ENCODE data around the gene ETS1.

Gene ETS1

GRCh38 chr11:128499613-128500253 is 87.6 kb downstream of the ETS1 start:
- no peak for DNase-seq

GRCh38 chr11:128498721-128499245 is 88.6 kb downstream of the ETS1 start:
- no peak for DNase-seq

GRCh38 chr11:128497776-128498095 is 89.6 kb downstream of the ETS1 start:
- DNase-seq: no peak

GRCh38 chr11:128497061-128497775 is 90.1 kb downstream of the ETS1 start:
- no peak for DNase-seq

GRCh38 chr11:128496692-128497060 is 90.7 kb downstream of the ETS1 start:
- no peak for DNase-seq

GRCh38 chr11:128496249-128496648 is 91.1 kb downstream of the ETS1 start:
- no peak for DNase-seq

- DNase-seq: no peak
Observed at GRCh38 chr11:128494418-128495332, 92.7 kb downstream of the ETS1 start.

- DNase-seq: no peak
Observed at GRCh38 chr11:128493570-128493965, 93.8 kb downstream of the ETS1 start.

- no peak for DNase-seq
Observed at GRCh38 chr11:128492903-128493569, 94.3 kb downstream of the ETS1 start.

GRCh38 chr11:128492461-128492860 is 94.9 kb downstream of the ETS1 start:
- DNase-seq: no peak

- DNase-seq: no peak
Observed at GRCh38 chr11:128491195-128491936, 96.0 kb downstream of the ETS1 start.

GRCh38 chr11:128490092-128490491 is 97.3 kb downstream of the ETS1 start:
- DNase-seq: no peak

- no peak for DNase-seq
Observed at GRCh38 chr11:128488471-128488870, 98.9 kb downstream of the ETS1 start.

GRCh38 chr11:128487978-128488377 is 99.4 kb downstream of the ETS1 start:
- DNase-seq: no peak

GRCh38 chr11:128484172-128484571 is 103.2 kb downstream of the ETS1 start:
- no peak for DNase-seq

- no peak for DNase-seq
Observed at GRCh38 chr11:128483211-128483788, 104.1 kb downstream of the ETS1 start.

- DNase-seq: no peak
Observed at GRCh38 chr11:128482512-128483191, 104.7 kb downstream of the ETS1 start.

- DNase-seq: no peak
Observed at GRCh38 chr11:128482092-128482491, 105.3 kb downstream of the ETS1 start.

- DNase-seq: no peak
Observed at GRCh38 chr11:128481135-128481534, 106.2 kb downstream of the ETS1 start.

GRCh38 chr11:128480665-128481064 is 106.7 kb downstream of the ETS1 start:
- no peak for DNase-seq

GRCh38 chr11:128480066-128480465 is 107.3 kb downstream of the ETS1 start:
- no peak for DNase-seq
